T-helper 2 cell treated with Interferon-gamma antibody and Interleukin-4, amounts not matched to agents 5 μg/mL and 100 μg/mL, for 36 hours (primary cell): ENCODE measurements around the gene PAQR4.

Source experiments
- DNase-seq: peaks from one replicate; pipeline ENCODE4 v3.0.0; 2021; ENCODE audit warnings: low spot score
- H3K27ac Mint-ChIP-seq: one replicate; pipeline ENCODE4 v1.8.0; 2021; ENCODE audit warnings: mild to moderate bottlenecking, mixed read lengths
- H3K27me3 Mint-ChIP-seq: one replicate; pipeline ENCODE4 v1.8.0; 2021; ENCODE audit warnings: low read depth, mixed read lengths
- H3K36me3 Mint-ChIP-seq: one replicate; pipeline ENCODE4 v1.8.0; 2021; ENCODE audit warnings: low read depth, mixed read lengths
- H3K4me1 Mint-ChIP-seq: one replicate; pipeline ENCODE4 v1.8.0; 2021; ENCODE audit warnings: low read depth, mixed read lengths
- H3K4me3 Mint-ChIP-seq: one replicate; pipeline ENCODE4 v1.8.0; 2022; ENCODE audit warnings: mild to moderate bottlenecking, moderate library complexity, mixed read lengths
- H3K9me3 Mint-ChIP-seq: one replicate; pipeline ENCODE4 v1.8.0; 2021; ENCODE audit warnings: mixed read lengths

PAQR4 gene

GRCh38 chr16:3007059-3007956 lies 38.2 kb downstream of the PAQR4 start:
- peaks cover 32% of the 10 kb centered on the region for H3K4me1 Mint-ChIP-seq
- H3K27ac Mint-ChIP-seq: no peak overlapping the region
- H3K36me3 Mint-ChIP-seq: peaks cover 5% of the 10 kb centered on the region
- peaks cover 10% of the 10 kb centered on the region for H3K27me3 Mint-ChIP-seq
- H3K9me3 Mint-ChIP-seq: no peaks in the 10 kb centered on the region
- no peak for DNase-seq
- peak overlapping the region; percentile 70 for H3K4me3 Mint-ChIP-seq

DNA sequence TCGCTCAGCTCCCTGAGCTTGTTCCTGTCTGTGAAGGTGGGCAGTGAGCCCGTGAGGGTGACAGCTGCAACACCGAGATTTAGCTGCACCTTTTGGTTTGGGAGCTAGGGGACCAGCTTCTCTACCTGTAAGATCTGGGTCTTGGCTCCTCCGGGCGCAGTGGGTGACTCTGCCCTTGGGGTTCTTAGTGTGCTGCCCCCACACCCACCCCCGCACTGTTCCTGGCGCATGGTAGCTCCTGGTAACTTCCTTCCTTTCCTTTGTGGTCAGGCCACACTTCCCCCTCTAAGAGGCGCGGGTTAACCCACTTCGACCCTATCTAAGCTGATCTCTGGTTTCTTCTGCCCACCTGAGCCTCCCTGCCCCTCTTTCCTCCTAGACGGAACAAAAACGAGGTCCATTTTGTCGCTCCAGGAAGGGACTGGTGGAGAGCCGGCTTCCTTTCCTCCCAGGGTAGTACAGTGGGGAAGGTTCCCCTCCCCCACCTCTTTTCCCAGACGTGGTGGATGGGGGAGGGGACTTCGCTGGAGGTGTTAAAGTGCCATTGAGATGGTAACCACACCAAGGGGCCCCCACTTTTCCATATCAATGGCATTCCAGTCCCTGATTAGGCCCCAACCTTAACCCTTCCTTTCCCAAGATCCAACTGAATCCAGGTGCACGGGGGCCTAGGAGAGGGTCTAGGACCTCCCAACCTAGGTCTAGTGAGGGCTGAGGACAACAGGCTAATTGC lies 39.0 kb downstream of the PAQR4 start:
- Mint-ChIP-seq H3K9me3 (no peaks in the 10 kb centered on the region), H3K4me1 (peaks cover 32% of the 10 kb centered on the region), H3K27ac (peak overlapping the region; percentile 50), H3K27me3 (peaks cover 13% of the 10 kb centered on the region), H3K4me3 (peak overlapping the region; percentile 70), H3K36me3 (peaks cover 5% of the 10 kb centered on the region)
- peak; percentile 35 for DNase-seq

DNA sequence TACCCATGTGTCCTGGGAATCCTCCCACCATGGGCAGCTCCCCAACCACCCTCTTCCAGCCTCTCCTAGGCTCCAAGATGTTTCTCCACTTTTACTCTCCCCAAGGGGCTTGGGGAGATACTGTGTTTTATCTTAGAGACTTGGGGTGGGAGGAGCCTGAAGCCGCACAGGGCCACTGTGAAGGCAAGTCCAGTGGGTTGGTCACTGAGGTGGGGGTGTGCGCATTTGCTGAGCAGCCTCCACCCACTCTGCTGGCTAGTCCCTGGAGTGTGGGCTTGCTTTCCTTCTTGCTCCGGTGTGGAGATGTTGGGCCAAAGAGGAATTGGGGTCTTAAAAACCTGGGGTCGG lies 39.5 kb downstream of the PAQR4 start:
- Mint-ChIP-seq H3K36me3 (peaks cover 5% of the 10 kb centered on the region), H3K27me3 (peaks cover 13% of the 10 kb centered on the region), H3K9me3 (no peaks in the 10 kb centered on the region), H3K27ac (no peak overlapping the region), H3K4me3 (peak overlapping the region; percentile 70), H3K4me1 (peaks cover 32% of the 10 kb centered on the region)
- no peak for DNase-seq

DNA sequence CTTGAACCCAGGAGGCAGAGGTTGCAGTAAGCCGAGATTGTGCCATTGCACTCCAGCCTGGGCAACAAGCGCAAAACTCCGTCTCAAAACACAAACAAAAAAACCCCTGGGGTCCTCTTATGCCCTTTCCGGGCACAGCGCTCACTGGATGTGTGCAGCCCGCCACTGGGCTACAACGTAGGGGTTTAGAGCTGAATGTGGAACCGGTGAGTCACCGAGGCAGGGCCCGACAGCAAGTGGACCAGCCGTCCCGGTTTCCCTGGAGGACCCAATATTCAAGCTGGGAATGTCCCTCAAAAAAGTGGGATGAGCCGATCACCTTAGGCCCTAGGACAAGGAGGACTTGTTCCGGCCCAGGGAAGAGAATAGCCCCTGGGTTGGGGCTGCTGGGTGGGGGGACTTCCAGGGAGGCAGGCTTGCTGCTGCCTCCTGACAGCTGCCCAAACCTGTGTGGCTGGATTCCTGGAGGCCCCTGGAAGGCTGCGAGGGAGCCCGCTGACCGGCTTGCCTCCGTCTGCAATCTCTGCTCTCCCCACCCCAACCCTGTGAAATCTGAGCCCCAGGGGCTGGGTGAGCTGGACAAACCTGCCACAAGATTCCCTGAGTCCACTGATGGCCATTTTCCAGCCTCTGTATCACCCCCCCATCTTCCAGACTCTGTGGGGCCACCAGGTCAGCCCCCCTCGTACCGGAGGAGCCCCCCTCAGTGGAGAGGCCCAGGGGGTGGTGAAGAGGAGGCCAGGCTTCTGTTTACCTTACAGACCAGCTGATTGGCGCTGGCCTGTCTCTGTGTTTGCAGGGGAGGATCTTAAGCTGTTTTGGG lies 40.6 kb downstream of the PAQR4 start:
- Mint-ChIP-seq H3K27me3 (peaks cover 18% of the 10 kb centered on the region), H3K27ac (no peak overlapping the region), H3K4me1 (peaks cover 30% of the 10 kb centered on the region), H3K9me3 (no peaks in the 10 kb centered on the region), H3K36me3 (peaks cover 5% of the 10 kb centered on the region), H3K4me3 (no peak overlapping the region)
- DNase-seq: no peak

- H3K27me3 Mint-ChIP-seq: peaks cover 16% of the 10 kb centered on the region
- no peaks in the 10 kb centered on the region for H3K9me3 Mint-ChIP-seq
- DNase-seq: no peak
- H3K4me3 Mint-ChIP-seq: no peak overlapping the region
- H3K27ac Mint-ChIP-seq: no peak overlapping the region
- H3K36me3 Mint-ChIP-seq: peaks cover 5% of the 10 kb centered on the region
- peaks cover 28% of the 10 kb centered on the region for H3K4me1 Mint-ChIP-seq
Measured at GRCh38 chr16:3010510-3010909, 41.4 kb downstream of the PAQR4 start.

DNA sequence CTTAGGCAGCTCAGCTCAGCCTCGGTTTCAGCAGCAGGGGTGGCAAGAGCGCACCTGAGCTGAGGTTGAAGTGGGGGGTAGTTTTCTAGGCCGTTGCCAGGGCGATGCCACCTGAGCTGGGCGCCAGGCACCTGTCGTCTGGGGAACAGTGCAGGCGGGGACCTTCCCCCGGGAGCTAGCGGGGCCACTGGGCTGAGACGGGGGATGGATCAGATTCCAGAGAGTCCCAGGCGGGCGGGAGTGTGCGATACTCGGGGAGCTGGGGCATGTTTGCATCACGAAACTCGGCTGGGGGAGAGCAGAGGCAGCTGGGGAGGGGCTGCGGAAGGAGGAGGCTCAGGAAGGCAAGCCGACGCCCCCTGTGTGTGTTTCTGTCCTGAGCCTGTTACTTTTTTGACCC lies 43.1 kb downstream of the PAQR4 start:
- Mint-ChIP-seq H3K4me3 (no peak overlapping the region), H3K4me1 (peaks cover 17% of the 10 kb centered on the region), H3K27me3 (peaks cover 15% of the 10 kb centered on the region), H3K27ac (no peak overlapping the region), H3K9me3 (no peaks in the 10 kb centered on the region), H3K36me3 (no peaks in the 10 kb centered on the region)
- no peak for DNase-seq

DNA sequence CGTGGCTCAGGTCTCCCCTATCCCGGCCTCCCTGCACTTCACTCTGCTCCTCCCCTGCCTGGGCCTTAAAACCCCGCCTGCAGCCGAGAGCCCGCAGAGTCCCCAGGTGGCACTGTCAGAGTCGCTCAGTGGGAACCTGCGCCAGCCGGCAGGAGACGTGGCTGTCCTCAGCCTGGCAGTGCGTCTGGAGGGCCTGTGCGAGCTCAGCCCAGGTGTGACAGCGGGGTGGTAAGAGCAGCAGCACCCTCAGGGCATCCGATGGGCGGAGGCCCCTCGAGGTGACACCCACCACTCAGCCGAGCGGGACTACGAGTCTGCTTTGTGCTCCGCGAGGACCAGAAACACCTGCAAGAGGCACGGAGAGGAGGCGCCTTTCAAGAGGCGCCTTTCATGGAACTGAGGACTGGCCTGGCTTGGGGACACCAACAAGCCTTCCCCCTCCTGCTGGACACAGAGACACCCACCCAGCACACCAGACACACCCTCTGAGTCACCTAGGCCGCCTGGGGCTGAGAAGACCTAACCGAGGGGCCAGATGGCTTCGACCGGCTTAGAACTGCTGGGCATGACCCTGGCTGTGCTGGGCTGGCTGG lies 43.8 kb downstream of the PAQR4 start, which contains the start of gene CLDN9:
Gene CLDN9 (plus strand): TSS at position 96 of the 593 bp plus-strand sequence. CDS start 440 bp downstream, at position 536.
- H3K27me3 Mint-ChIP-seq: peaks cover 15% of the 10 kb centered on the region
- no peak within 1 kb of the TSS for H3K27ac Mint-ChIP-seq
- H3K36me3 Mint-ChIP-seq: no peaks in the 10 kb centered on the region
- H3K9me3 Mint-ChIP-seq: no peaks in the 10 kb centered on the region
- no peak within 1 kb of the TSS for H3K4me3 Mint-ChIP-seq
- peaks cover 10% of the 10 kb centered on the region for H3K4me1 Mint-ChIP-seq
- DNase-seq: no peak

DNA sequence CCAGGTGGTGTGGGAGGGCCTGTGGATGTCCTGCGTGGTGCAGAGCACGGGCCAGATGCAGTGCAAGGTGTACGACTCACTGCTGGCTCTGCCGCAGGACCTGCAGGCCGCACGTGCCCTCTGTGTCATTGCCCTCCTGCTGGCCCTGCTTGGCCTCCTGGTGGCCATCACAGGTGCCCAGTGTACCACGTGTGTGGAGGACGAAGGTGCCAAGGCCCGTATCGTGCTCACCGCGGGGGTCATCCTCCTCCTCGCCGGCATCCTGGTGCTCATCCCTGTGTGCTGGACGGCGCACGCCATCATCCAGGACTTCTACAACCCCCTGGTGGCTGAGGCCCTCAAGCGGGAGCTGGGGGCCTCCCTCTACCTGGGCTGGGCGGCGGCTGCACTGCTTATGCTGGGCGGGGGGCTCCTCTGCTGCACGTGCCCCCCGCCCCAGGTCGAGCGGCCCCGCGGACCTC lies 44.4 kb downstream of the PAQR4 start:
- Mint-ChIP-seq H3K27ac (no peak overlapping the region), H3K4me3 (no peak overlapping the region), H3K36me3 (no peaks in the 10 kb centered on the region), H3K9me3 (no peaks in the 10 kb centered on the region), H3K4me1 (peaks cover 7% of the 10 kb centered on the region), H3K27me3 (peaks cover 15% of the 10 kb centered on the region)
- DNase-seq: no peak

DNA sequence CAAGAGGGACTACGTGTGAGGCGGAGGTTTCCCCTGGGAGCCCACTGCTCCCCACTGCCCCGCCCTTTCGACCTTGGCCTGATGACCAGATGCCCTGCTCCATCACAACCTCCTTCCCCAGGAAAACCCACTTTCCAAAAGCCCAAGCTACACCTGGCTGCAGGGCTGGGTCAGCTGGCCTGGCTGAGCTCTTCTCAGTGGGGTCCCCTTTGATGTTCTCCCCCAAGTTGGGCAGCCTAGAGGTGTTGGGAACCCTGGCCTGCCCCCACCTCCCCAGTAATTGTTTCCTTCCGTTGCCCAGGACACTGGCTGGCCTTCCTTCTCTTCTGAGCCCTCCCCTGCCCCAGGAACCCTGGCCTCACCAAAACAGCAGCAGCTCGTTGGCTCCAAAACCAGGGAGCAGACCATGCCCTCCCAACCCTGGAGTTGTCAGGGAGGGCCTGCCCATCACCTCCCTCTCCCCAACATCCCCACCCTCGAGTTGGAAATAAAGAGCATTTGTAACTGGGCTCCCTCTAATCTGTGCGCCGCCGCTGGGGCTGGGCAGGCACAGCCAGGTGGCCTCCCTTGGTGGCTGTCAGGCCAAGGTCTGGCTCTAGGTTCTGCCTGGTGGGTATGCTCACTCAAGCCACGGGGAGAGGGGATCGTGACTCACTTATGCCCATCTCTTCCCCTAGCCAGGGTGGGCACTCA lies 45.0 kb downstream of the PAQR4 start:
- DNase-seq: no peak
- Mint-ChIP-seq H3K9me3 (no peaks in the 10 kb centered on the region), H3K27ac (no peak overlapping the region), H3K36me3 (no peaks in the 10 kb centered on the region), H3K27me3 (peaks cover 15% of the 10 kb centered on the region), H3K4me1 (peaks cover 5% of the 10 kb centered on the region), H3K4me3 (no peak overlapping the region)

DNA sequence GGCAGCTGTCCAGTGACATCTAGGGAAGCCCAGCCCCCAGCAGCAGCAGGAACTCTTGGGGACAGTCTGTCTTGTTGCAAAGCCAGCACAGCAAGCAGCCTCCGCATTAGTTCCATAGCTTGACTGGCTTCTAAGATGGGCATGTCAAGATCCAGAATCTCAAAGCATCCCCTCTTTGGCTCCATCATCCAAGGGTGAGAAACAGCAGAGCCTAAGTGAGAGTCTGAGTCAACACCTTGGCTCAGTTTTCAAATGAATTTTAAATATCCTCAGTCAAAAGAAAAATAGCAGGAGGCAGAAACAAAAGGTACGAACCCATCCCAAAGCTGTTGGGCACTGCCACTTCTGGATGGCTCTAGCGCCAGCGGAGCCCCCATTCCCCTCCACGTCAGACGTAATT lies 45.8 kb downstream of the PAQR4 start:
- DNase-seq: no peak
- no peak overlapping the region for H3K4me3 Mint-ChIP-seq
- H3K36me3 Mint-ChIP-seq: no peaks in the 10 kb centered on the region
- peaks cover 7% of the 10 kb centered on the region for H3K4me1 Mint-ChIP-seq
- no peaks in the 10 kb centered on the region for H3K9me3 Mint-ChIP-seq
- H3K27me3 Mint-ChIP-seq: peaks cover 17% of the 10 kb centered on the region
- no peak overlapping the region for H3K27ac Mint-ChIP-seq

GRCh38 chr16:3015865-3016521 lies 46.8 kb downstream of the PAQR4 start:
- Mint-ChIP-seq H3K4me3 (no peak overlapping the region), H3K27ac (no peak overlapping the region), H3K4me1 (peaks cover 11% of the 10 kb centered on the region), H3K36me3 (no peaks in the 10 kb centered on the region), H3K9me3 (no peaks in the 10 kb centered on the region), H3K27me3 (peaks cover 18% of the 10 kb centered on the region)
- no peak for DNase-seq

DNA sequence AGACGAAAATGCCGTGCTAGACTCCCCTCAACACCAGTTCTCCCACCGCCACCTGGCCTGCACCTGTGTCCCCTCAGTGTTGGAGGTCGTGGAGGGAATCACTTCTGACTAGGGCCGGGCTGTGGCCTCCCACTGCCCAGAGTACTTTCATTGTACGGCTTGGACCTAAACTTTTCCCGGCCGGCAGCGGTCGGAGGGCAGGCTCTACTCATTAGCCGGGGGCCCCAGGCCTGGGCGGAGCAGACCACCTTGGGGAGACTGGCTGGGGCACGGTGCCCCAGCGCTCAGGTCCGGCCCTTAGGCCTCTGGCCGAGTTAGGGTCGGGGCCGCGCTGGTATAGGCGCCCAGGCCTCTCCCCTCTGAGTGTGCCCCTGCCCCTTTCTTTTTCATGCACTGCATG lies 48.2 kb downstream of the PAQR4 start:
- Mint-ChIP-seq H3K27me3 (peaks cover 18% of the 10 kb centered on the region), H3K36me3 (peaks cover 3% of the 10 kb centered on the region), H3K4me3 (no peak overlapping the region)

More for the DNA sequence above, 48.2 kb downstream of the PAQR4 start:
- Mint-ChIP-seq H3K27ac (no peak overlapping the region), H3K9me3 (no peaks in the 10 kb centered on the region), H3K4me1 (peaks cover 21% of the 10 kb centered on the region)
- DNase-seq: no peak
